ENCODE results near the gene ERC2. TPM values are rescaled to one million over a fixed set of nuclear protein-coding genes. Genes with fewer than 3 reads are reported as not detected.

Gene ERC2
- total and polyA plus RNA-seq, 2 donors (not counting 3 experiments of a cell fraction or from before 2014, with no cell fraction given), result 5.6 to 15.5 TPM

GRCh38 chr3:55471084-55471483 lies 997.2 kb downstream of the ERC2 start:
- no peak overlapping the region for H2AFZ ChIP-seq (ENCODE audit: low read depth, low read length)
- dilution Hi-C loops (cut with MboI; ENCODE audit: extremely low pct_ligation_motif_present, low sequenced_read_pairs) (no loop called here), intact Hi-C loops (cut with micrococcal nuclease) (no loop called here)
- no TSS peak for BruUV-seq (replicated peaks)
- TF ChIP-seq CTCF (IDR thresholded peaks at IDR 0.05; ENCODE audit: extremely low read depth in 1 of 2, insufficient read depth in 1 of 2, low read depth in 1 of 2, low read length in 2 of 2) (no peak), JUN (IDR thresholded peaks at IDR 0.05; ENCODE audit: borderline replicate concordance, insufficient read depth, insufficient read length, low read depth) (no peak), POLR2AphosphoS5 (IDR thresholded peaks at IDR 0.05; ENCODE audit: insufficient read depth, low read depth, low read length) (no peak), POLR2A (IDR thresholded peaks at IDR 0.05; ENCODE audit: low read depth, low read length) (no peak), GATA2 (IDR thresholded peaks at IDR 0.05; ENCODE audit: insufficient read depth, insufficient read length, low read depth, low read length) (no peak), FOS (IDR thresholded peaks at IDR 0.05; ENCODE audit: borderline replicate concordance, insufficient read depth, low read length) (no peak), EZH2 (IDR thresholded peaks at IDR 0.05; ENCODE audit: borderline replicate concordance, low read depth, low read length, severe bottlenecking) (no peak), MAX (IDR thresholded peaks at IDR 0.05; ENCODE audit: insufficient read depth, insufficient read length) (no peak), MYC (IDR thresholded peaks at IDR 0.05; ENCODE audit: low read depth, low read length) (no peak)
- ChIA-PET CTCF (no interaction called here), POLR2A (no interaction called here)
- no peaks in the 10 kb centered on the region for H3K4me1 ChIP-seq (ENCODE audit: control insufficient read depth, extremely low read depth, insufficient read depth, low read length)
- H3K4me3 ChIP-seq (replicated peaks in 1 of 3; ENCODE audit: insufficient read depth in 1 of 3, low read depth in 1 of 3, low read length in 3 of 3), result no peak overlapping the region
- H3K36me3 ChIP-seq (ENCODE audit: control insufficient read depth in 2 of 2, extremely low read depth in 1 of 2, insufficient read depth in 2 of 2, low read length in 2 of 2), result no peaks in the 10 kb centered on the region
- H3K4me2 ChIP-seq (ENCODE audit: insufficient read depth, low read length), result no peak overlapping the region
- no peak for DNase-seq (ENCODE audit: low read depth, low spot score)
- no peak for FAIRE-seq
- H3K27me3 ChIP-seq (ENCODE audit: control insufficient read depth in 2 of 2, insufficient read depth in 2 of 2, low read length in 2 of 2), result peaks cover 0 to 5% of the 10 kb centered on the region in 2 experiments
- no peaks in the 10 kb centered on the region for H3K9me1 ChIP-seq (replicated peaks; ENCODE audit: control insufficient read depth, extremely low read depth, insufficient read depth, low read length)
- H3K79me2 ChIP-seq (ENCODE audit: control insufficient read depth, insufficient read depth, low read length), result no peaks in the 10 kb centered on the region
- H3K9me3 ChIP-seq (replicated peaks; ENCODE audit: control insufficient read depth, insufficient read depth, low read length), result no peaks in the 10 kb centered on the region
- no peaks in the 10 kb centered on the region for H4K20me1 ChIP-seq (replicated peaks; ENCODE audit: control insufficient read depth, extremely low read depth, insufficient read depth, low read length)
- H3K27ac ChIP-seq (ENCODE audit: insufficient read depth, low read depth, low read length), result no peak overlapping the region
- H3K9ac ChIP-seq (replicated peaks; ENCODE audit: extremely low read depth, insufficient read depth, low read length), result no peak overlapping the region
